Large intestine (tissue), 3 donors: ENCODE results near the gene PIP5KL1. TPM values are rescaled to one million over a fixed set of nuclear protein-coding genes. Genes with fewer than 3 reads are reported as not detected.
A peak's percentile ranks its signal among the peaks of the same experiment; 100 is the strongest.

Experiments
- DNase-seq, 2 donors: peaks; one replicate each; pipeline versions ENCODE4 v3.0.0 to v3.0.0-alpha.2; 2013
- H3K27ac ChIP-seq: one replicate; pipeline ENCODE4 v1.5.1; 2013; ENCODE audit warnings: low read length
- H3K27me3 ChIP-seq: 2 replicates; pipeline ENCODE4 v1.6.1; 2013; ENCODE audit warnings: low read length; ENCODE audit not compliant: control insufficient read depth, insufficient read depth
- H3K36me3 ChIP-seq: 2 replicates; pipeline ENCODE4 v1.6.1; 2013; ENCODE audit warnings: low read length; ENCODE audit not compliant: control insufficient read depth, insufficient read depth
- H3K4me1 ChIP-seq: one replicate; pipeline ENCODE4 v1.6.1; 2013; ENCODE audit warnings: low read length; ENCODE audit not compliant: control insufficient read depth, insufficient read depth
- H3K4me3 ChIP-seq: one replicate; pipeline ENCODE4 v1.5.1; 2013; ENCODE audit warnings: low read length
- H3K9me3 ChIP-seq: one replicate; pipeline ENCODE4 v1.6.1; 2013; ENCODE audit warnings: mild to moderate bottlenecking, low read depth, low read length, moderate library complexity; ENCODE audit not compliant: control insufficient read depth
- WGBS: methylation state at CpG from one replicate; pipeline ENCODE4 v1.1.5; 2013; ENCODE audit warnings: low lambda C conversion rate; ENCODE audit not compliant: insufficient coverage; 5-methylcytosine and 5-hydroxymethylcytosine counted together
- polyA plus RNA-seq: library from polyadenylated mRNA; unstranded; fragments of 120-200 nt; gene quantifications from one replicate; pipeline ENCODE4 v1.2.1, GENCODE V29; 2013

The PIP5KL1 gene
- polyA plus RNA-seq, 1 donor = 0.79 TPM

DNA sequence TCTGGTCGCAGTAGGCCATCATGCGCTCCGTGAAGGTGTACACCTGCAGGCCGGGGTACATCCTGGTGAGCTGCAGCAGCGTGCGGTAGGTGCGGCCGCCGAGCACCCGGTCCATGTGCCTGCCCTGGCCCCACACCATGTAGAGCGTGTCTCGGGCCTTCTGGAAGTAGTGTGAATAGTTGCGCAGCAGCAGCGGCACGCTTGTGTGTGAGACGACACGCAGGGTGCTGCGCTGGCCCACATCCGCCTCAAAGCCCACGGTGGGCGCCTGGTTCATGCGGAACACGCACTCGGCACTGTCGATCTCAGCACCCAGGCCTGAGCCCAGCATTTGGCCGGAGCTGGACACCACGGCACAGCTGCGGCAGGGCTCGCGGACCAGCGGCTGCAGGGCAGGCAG lies 18.3 kb downstream of the PIP5KL1 start:
- peaks cover 5% of the 10 kb centered on the region for H3K27me3 ChIP-seq
- H3K27ac ChIP-seq = no peak overlapping the region
- DNase-seq = no peak
- peaks cover 2% of the 10 kb centered on the region for H3K36me3 ChIP-seq
- H3K4me3 ChIP-seq = no peak overlapping the region
- peaks cover 30% of the 10 kb centered on the region for H3K4me1 ChIP-seq
- no CpG with 5 or more reads among the region's 31 CpGs for WGBS
- H3K9me3 ChIP-seq = peaks cover 3% of the 10 kb centered on the region

DNA sequence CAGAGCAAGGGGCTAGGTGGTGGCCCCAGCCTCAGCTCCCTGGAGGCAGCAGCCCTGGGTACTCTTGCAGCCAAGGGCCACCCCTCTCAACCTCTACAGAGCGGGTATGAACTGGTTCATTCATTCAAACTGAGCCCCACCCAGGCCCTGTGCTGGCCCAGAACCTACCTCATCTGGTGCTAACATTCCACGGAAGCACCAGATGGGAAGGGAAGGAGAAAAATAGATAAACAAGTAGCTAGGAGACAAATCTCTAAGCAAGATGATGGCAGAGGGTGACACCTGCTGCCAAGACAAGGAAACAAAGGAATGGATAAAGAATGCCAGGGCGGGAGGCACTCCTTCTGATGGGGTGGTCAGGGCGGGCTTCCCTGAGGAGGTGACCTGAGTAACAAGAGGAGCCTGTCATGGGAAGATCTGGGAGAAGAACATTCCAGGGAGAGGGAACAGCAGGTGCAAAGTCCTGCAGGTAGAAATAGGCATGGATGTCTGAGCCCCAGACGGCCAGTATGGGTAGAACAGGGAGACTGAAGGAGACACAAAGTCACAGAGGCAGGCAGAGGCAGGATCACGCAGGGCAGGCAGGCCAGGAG lies 19.9 kb downstream of the PIP5KL1 start:
- Histone ChIP-seq H3K27me3 (peaks cover 5% of the 10 kb centered on the region), H3K4me3 (no peak overlapping the region), H3K27ac (no peak overlapping the region), H3K36me3 (peaks cover 2% of the 10 kb centered on the region), H3K9me3 (peaks cover 3% of the 10 kb centered on the region), H3K4me1 (peaks cover 17% of the 10 kb centered on the region)
- 67% methylated on average over 3 of the region's 6 CpGs for WGBS
- no peak for DNase-seq

DNA sequence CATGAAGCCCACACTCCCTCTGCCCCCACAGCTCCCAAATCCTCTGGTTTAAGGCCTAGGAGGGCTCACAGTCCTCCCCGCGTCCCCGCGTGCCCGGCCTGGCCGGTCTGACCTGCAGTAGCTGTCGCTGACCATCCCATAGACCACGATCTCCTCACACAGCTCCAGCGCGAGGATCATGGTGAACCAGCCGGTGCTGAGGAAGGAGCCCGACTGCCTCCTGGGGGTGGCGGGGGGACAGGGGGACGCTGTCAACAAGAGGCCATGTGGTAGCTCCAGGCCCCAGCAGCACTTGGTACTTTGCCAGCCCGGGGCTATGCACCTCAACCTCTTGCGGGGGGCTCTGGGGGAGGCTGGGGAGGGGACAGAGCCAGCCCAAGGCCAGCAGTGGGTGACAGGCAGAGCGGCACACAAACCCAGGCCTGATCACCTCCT lies 20.7 kb downstream of the PIP5KL1 start:
- no peak overlapping the region for H3K27ac ChIP-seq
- peaks cover 5% of the 10 kb centered on the region for H3K27me3 ChIP-seq
- DNase-seq = no peak
- no peak overlapping the region for H3K4me3 ChIP-seq
- H3K4me1 ChIP-seq = peaks cover 9% of the 10 kb centered on the region
- peaks cover 2% of the 10 kb centered on the region for H3K36me3 ChIP-seq
- H3K9me3 ChIP-seq = peaks cover 3% of the 10 kb centered on the region
- WGBS = no CpG with 5 or more reads among the region's 17 CpGs

DNA sequence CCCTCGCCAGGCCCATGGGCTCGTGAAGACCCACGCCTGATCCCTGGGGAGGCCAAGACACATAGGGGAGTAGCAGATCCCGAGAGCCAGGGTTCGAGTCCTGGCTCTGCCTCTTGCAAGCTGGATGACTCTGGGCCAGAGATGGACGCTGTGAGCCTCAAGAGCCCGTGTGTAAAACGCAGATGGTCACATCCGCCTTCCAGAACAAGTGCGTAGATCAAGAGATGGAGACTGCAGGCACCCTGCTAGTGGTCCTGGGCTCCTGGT lies 22.0 kb downstream of the PIP5KL1 start:
- Histone ChIP-seq H3K27me3 (peaks cover 5% of the 10 kb centered on the region), H3K4me3 (no peak overlapping the region), H3K4me1 (peaks cover 5% of the 10 kb centered on the region), H3K36me3 (peaks cover 2% of the 10 kb centered on the region), H3K9me3 (peaks cover 3% of the 10 kb centered on the region), H3K27ac (no peak overlapping the region)
- WGBS = no CpG with 5 or more reads among the region's 10 CpGs
- no peak for DNase-seq

DNA sequence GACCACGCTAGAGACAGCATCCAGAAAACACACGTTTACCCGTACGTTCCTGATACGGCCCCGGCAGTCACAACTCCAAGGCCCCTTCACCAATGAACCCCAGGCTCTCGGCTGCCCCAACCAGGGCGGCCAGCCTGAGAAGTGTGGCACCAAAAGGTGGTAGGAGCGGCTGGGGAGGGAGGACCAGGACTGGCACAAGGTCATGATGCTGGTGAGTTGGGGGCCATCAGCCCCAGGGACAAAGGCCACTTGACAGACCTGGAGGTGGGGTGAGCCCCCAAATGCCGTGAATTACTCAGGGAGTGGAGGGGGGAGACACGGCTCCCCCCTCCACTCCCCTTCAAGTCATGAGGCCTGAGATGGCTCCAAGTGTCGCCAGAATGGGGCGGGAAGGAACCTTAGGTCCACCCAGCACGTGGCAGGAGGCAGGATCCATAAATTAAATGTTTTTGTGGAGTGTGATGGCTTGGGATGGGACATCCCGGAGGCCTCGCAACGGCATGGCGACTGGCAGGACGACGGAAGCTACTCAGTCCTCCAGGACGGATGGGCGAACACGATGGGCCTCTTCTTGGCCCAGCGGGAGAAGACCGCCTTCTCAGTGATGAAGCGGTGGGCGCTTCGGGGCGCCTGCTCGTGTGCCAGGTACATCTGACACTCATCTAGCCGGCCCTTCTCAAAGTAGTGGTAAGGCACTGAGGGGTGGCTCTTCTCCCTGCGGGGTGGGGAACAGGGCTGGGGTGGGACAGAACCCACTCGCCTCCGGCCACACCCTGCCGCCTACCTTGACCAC lies 22.5 kb downstream of the PIP5KL1 start:
- H3K36me3 ChIP-seq = peaks cover 2% of the 10 kb centered on the region
- no peak overlapping the region for H3K27ac ChIP-seq
- peaks cover 5% of the 10 kb centered on the region for H3K27me3 ChIP-seq
- H3K4me3 ChIP-seq = no peak overlapping the region
- peaks cover 5% of the 10 kb centered on the region for H3K4me1 ChIP-seq
- WGBS = no CpG with 5 or more reads among the region's 35 CpGs
- H3K9me3 ChIP-seq = peaks cover 3% of the 10 kb centered on the region
- no peak for DNase-seq

DNA sequence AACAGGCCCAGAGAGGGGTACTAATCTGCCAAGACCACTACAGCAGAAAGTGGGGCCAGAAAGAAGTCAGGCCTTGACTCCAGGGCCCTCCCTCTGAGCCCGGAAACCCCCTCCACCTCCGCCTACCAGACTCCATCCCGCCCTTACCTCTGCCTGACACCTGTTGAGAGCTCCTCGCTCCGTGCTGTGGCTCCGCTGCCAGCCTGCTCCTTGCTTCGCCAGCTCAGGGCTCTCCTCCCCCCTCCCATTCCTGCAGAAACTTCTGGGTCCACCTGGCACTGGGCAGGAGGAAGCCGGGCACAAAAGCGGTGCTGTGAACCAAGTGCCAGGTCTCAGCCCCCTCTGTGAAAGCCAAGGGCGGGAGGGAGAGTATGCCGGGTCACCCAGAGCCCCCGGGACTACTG lies 24.8 kb downstream of the PIP5KL1 start:
- Histone ChIP-seq H3K4me3 (no peak overlapping the region), H3K9me3 (no peaks in the 10 kb centered on the region), H3K27ac (no peak overlapping the region), H3K4me1 (no peaks in the 10 kb centered on the region), H3K36me3 (no peaks in the 10 kb centered on the region), H3K27me3 (peaks cover 7% of the 10 kb centered on the region)
- no peak for DNase-seq
- WGBS = no CpG with 5 or more reads among the region's 12 CpGs

DNA sequence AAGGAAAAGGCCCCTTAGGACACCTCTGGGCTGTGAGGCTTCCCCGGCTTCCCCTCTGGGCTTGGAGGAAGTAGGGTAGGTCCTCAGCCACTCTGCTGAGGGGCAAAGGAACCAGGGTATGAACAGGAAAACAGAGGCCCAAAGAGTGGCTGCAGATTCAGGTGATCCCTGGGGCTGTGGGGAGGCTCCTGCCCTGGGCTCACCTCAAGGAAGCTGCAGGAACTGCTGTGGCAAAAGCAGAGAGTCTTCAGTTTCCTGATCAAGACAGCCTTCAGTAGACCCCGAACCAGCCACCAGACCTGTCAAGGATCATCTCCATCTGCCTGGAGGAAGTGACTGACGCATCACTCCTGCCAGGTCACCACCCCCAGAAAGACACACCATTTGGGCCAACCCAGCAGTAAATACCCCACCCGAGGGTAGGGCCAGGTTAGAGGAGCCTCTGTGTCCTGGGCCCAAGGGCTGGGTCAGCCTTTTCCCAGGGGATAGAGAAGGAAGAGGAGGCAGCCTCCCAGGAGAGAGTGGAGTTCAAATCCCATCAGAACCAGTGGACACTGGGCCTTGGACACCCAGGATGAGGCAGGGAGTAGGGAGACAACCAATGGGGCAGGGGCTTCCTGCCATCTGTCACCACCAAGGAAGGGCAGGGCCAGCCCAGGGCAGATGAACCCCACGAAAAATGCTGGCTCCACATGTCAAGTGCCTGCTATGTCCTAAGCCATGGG lies 25.4 kb downstream of the PIP5KL1 start:
- no peaks in the 10 kb centered on the region for H3K9me3 ChIP-seq
- H3K4me1 ChIP-seq = no peaks in the 10 kb centered on the region
- no peak overlapping the region for H3K4me3 ChIP-seq
- WGBS = no CpG with 5 or more reads among the region's 5 CpGs
- no peak for DNase-seq
- H3K36me3 ChIP-seq = no peaks in the 10 kb centered on the region
- H3K27me3 ChIP-seq = peaks cover 3% of the 10 kb centered on the region
- peak overlapping the region; percentile 33 for H3K27ac ChIP-seq

DNA sequence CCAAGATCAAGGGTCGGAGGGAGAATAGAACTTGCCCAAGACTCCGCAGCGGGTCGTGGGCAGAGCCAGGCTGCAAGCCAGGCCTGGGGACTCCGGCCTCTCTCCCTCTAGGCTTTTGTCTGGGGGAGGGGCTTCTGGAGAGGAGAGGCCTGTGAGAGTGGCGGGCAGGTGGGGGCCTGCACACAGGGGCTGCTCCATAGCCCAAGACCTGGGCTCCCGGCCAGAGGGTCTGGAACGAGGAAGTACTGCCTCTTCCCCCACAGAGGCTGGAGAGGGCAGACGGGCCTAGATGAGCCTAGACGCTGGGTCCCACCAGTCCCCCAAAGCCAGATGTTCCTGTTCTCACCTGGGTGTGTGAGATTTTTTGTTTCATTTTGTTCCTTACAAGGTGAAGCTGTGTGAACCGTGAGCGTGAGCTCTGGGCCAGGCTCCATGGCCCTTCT lies 26.0 kb downstream of the PIP5KL1 start:
- Histone ChIP-seq H3K27me3 (peaks cover 8% of the 10 kb centered on the region), H3K9me3 (no peaks in the 10 kb centered on the region), H3K36me3 (no peaks in the 10 kb centered on the region), H3K4me1 (peaks cover 5% of the 10 kb centered on the region), H3K27ac (peak overlapping the region; percentile 33), H3K4me3 (no peak overlapping the region)
- DNase-seq = no peak
- no CpG with 5 or more reads among the region's 12 CpGs for WGBS

DNA sequence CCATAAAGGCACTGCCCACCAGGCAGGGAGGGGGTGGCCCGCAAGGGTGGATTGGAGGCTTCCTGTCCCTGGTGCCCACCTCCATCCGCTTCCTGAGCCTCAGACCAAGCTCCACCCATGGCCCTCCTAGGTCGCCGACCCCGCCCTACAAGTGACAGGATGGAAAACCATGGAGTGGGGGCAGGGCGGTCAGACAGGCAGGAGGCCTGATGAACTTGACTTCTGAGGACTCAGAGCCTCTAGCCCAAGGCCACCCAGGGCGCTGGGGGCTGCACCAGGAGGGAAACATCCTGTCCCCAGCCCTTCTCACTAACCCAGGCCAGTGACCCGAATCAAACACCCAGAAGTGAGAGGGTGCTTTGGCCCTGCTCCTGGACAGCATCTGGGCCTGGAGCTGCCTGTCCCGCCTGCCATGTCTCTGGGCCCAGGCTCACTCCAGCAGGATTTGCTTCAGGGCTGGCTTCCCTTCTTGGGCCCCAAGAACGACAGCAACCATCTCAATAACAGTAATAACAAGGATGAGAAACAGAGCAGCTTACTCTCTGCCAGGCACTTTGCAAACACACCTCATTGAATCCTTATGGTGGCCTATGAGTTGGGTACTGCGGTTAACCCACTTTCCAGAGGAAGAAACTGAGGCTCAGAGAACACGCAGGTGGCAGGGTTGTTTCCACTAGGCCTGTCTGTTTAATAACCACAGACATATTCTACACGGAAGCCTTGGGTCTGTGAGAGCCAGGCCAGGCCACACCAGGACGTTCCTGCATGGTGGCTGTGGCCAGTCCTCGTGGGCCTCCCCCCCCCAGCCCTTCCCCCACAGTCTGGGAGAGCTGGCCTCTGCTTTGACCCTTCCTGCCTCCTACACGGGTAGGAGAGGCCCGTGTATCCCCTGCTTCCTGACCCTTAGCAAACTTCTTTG lies 26.8 kb downstream of the PIP5KL1 start:
- Histone ChIP-seq H3K9me3 (peaks cover 3% of the 10 kb centered on the region), H3K36me3 (no peaks in the 10 kb centered on the region), H3K4me1 (peaks cover 8% of the 10 kb centered on the region), H3K4me3 (no peak overlapping the region), H3K27me3 (peaks cover 12% of the 10 kb centered on the region), H3K27ac (peak overlapping the region; percentile 13)
- WGBS = no CpG with 5 or more reads among the region's 17 CpGs
- DNase-seq = peak; percentile 52 to 59
